Measurements from ENCODE around the gene NUP153.
"Not testable (repeated sequence)": the region's sequence is repeated elsewhere in the genome, so short reads cannot be mapped to it uniquely, and the experiment has no call there.

NUP153 gene

GRCh38 chr6:17585766-17586490 is 120.8 kb downstream of the NUP153 start:
- CTCF ChIA-PET = interaction anchor here (0.6 to 1.1 kb wide), 3 partner anchors 18 to 431 kb away, joined by 3 to 4 read pairs (median 3); no protein-coding TSS in a partner anchor

GRCh38 chr6:17584241-17584803 is 122.4 kb downstream of the NUP153 start:
- POLR2A ChIA-PET = no interaction called here
- TF ChIP-seq LEF1 (IDR thresholded peaks at IDR 0.05; ENCODE audit: borderline replicate concordance) = no peak
- no peak for TF ChIP-seq HDGF (IDR thresholded peaks at IDR 0.05; ENCODE audit: borderline replicate concordance)
- TF ChIP-seq ZNF384 (IDR thresholded peaks at IDR 0.05) = no peak
- TF ChIP-seq PKNOX1 (IDR thresholded peaks at IDR 0.05) = no peak
- TF ChIP-seq TARDBP (IDR thresholded peaks at IDR 0.05) = no peak
- TF ChIP-seq ELF4 (IDR thresholded peaks at IDR 0.05) = no peak
- TF ChIP-seq FOXM1 (IDR thresholded peaks at IDR 0.05; ENCODE audit: borderline replicate concordance) = no peak
- TF ChIP-seq SP1 (IDR thresholded peaks at IDR 0.05) = no peak
- TF ChIP-seq FOXK2 (IDR thresholded peaks at IDR 0.05) = no peak
- no peak for TF ChIP-seq ARNT (IDR thresholded peaks at IDR 0.05)
- CTCF ChIA-PET = interaction anchor here (0.6 to 1.1 kb wide), 11 partner anchors 25 to 1634 kb away, joined by 3 to 6 read pairs (median 3); partner anchors contain the start of gene CAP2
- peak; percentile 59 for DNase-seq (ENCODE audit: extremely low spot score)

More at GRCh38 chr6:17585766-17586490, 120.8 kb downstream of the NUP153 start:
- DNase-seq (ENCODE audit: extremely low spot score) = peak; percentile 23
- TF ChIP-seq PKNOX1 (IDR thresholded peaks at IDR 0.05) (no peak), FOXM1 (IDR thresholded peaks at IDR 0.05; ENCODE audit: borderline replicate concordance) (no peak), L3MBTL2 (conservative IDR thresholded peaks at IDR 0.05) (no peak), LEF1 (IDR thresholded peaks at IDR 0.05; ENCODE audit: borderline replicate concordance) (no peak), FOXK2 (IDR thresholded peaks at IDR 0.05) (no peak), ELF4 (IDR thresholded peaks at IDR 0.05) (no peak), NFRKB (IDR thresholded peaks at IDR 0.05) (no peak), SUZ12 (IDR thresholded peaks at IDR 0.05) (no peak), TARDBP (IDR thresholded peaks at IDR 0.05) (no peak), BHLHE40 (IDR thresholded peaks at IDR 0.05; ENCODE audit: borderline replicate concordance) (no peak), FOXA1 (IDR thresholded peaks at IDR 0.05) (no peak), ZNF384 (IDR thresholded peaks at IDR 0.05) (no peak), HDGF (IDR thresholded peaks at IDR 0.05; ENCODE audit: borderline replicate concordance) (no peak), ARNT (IDR thresholded peaks at IDR 0.05) (no peak)
- POLR2A ChIA-PET = no interaction called here

- TF ChIP-seq L3MBTL2 (conservative IDR thresholded peaks at IDR 0.05) = no peak
- no peak for TF ChIP-seq SP1 (IDR thresholded peaks at IDR 0.05)
- no peak for TF ChIP-seq ZNF384 (IDR thresholded peaks at IDR 0.05)
- no peak for TF ChIP-seq SUZ12 (IDR thresholded peaks at IDR 0.05)
- no peak for TF ChIP-seq FOXM1 (IDR thresholded peaks at IDR 0.05; ENCODE audit: borderline replicate concordance)
- TF ChIP-seq TARDBP (IDR thresholded peaks at IDR 0.05) = no peak
- TF ChIP-seq FOXK2 (IDR thresholded peaks at IDR 0.05) = no peak
- TF ChIP-seq ELF4 (IDR thresholded peaks at IDR 0.05) = no peak
- no peak for TF ChIP-seq FOXA1 (IDR thresholded peaks at IDR 0.05)
- no peak for TF ChIP-seq BHLHE40 (IDR thresholded peaks at IDR 0.05; ENCODE audit: borderline replicate concordance)
- no peak for TF ChIP-seq PKNOX1 (IDR thresholded peaks at IDR 0.05)
- no peak for TF ChIP-seq CTBP1 (IDR thresholded peaks at IDR 0.05; ENCODE audit: borderline replicate concordance)
- TF ChIP-seq LEF1 (IDR thresholded peaks at IDR 0.05; ENCODE audit: borderline replicate concordance) = no peak
- no peak for DNase-seq (ENCODE audit: extremely low spot score)
- ChIA-PET POLR2A (no interaction called here), CTCF (interaction anchor here (0.6 to 1.1 kb wide), 11 partner anchors 26 to 1633 kb away, joined by 3 to 6 read pairs (median 3); partner anchors contain the start of gene CAP2)
These were observed 122.9 kb downstream of the NUP153 start for GRCh38 chr6:17583811-17584210.

- CTCF ChIA-PET = interaction anchor here (0.5 to 1.2 kb wide), 3 partner anchors 130 to 237 kb away, joined by 3 to 4 read pairs (median 3); no protein-coding TSS in a partner anchor
- DNase-seq (ENCODE audit: extremely low spot score); POLR2A ChIA-PET: not testable (repeated sequence)
These were observed 125.4 kb downstream of the NUP153 start for GRCh38 chr6:17581282-17581681.

GRCh38 chr6:17580518-17581048 is 126.1 kb downstream of the NUP153 start:
- no peak for DNase-seq (ENCODE audit: extremely low spot score)
- ChIA-PET CTCF (interaction anchor here (1.2 kb wide), 1 partner anchor 235 kb away, joined by 3 read pairs; no protein-coding TSS in a partner anchor), POLR2A (no interaction called here)
- TF ChIP-seq LEF1 (IDR thresholded peaks at IDR 0.05; ENCODE audit: borderline replicate concordance) (no peak), PKNOX1 (IDR thresholded peaks at IDR 0.05) (no peak), HDGF (IDR thresholded peaks at IDR 0.05; ENCODE audit: borderline replicate concordance) (no peak), L3MBTL2 (conservative IDR thresholded peaks at IDR 0.05) (no peak), ARNT (IDR thresholded peaks at IDR 0.05) (no peak), ZNF384 (IDR thresholded peaks at IDR 0.05) (no peak), CTBP1 (IDR thresholded peaks at IDR 0.05; ENCODE audit: borderline replicate concordance) (no peak), NFRKB (IDR thresholded peaks at IDR 0.05) (no peak), FOXA1 (IDR thresholded peaks at IDR 0.05) (no peak), BHLHE40 (IDR thresholded peaks at IDR 0.05; ENCODE audit: borderline replicate concordance) (no peak), SP1 (IDR thresholded peaks at IDR 0.05) (no peak), ELF4 (IDR thresholded peaks at IDR 0.05) (no peak), FOXM1 (IDR thresholded peaks at IDR 0.05; ENCODE audit: borderline replicate concordance) (no peak), FOXK2 (IDR thresholded peaks at IDR 0.05) (no peak), SUZ12 (IDR thresholded peaks at IDR 0.05) (no peak), TARDBP (IDR thresholded peaks at IDR 0.05) (no peak)

Measured in HEK293T (cell line).